ENCODE results near the gene FAM200B. TPM values are rescaled to one million over a fixed set of nuclear protein-coding genes. Genes with fewer than 3 reads are reported as not detected.
A peak's percentile ranks its signal among the peaks of the same experiment; 100 is the strongest.

The FAM200B gene
- total RNA-seq, 1 donor, result 31.8 TPM

GRCh38 chr4:15707363-15707715 lies 25.7 kb downstream of the FAM200B start:
- H3K79me2 ChIP-seq (ENCODE audit: insufficient read depth, low read length), result no peaks in the 10 kb centered on the region
- no peaks in the 10 kb centered on the region for H3K36me3 ChIP-seq (ENCODE audit: insufficient read depth, low read length)
- H2AFZ ChIP-seq (ENCODE audit: low read length), result peak overlapping the region; percentile 40
- H3K27me3 ChIP-seq (ENCODE audit: insufficient read depth, low read length), result no peaks in the 10 kb centered on the region
- H3K27ac ChIP-seq (ENCODE audit: low read depth, low read length), result no peak overlapping the region
- peaks cover 4% of the 10 kb centered on the region for H3K4me1 ChIP-seq (ENCODE audit: insufficient read depth, low read length)
- no peaks in the 10 kb centered on the region for H4K20me1 ChIP-seq (ENCODE audit: insufficient read depth, low read length)
- H3K4me2 ChIP-seq (ENCODE audit: insufficient read depth, low read length), result no peak overlapping the region
- DNase-seq (ENCODE audit: insufficient read length, low spot score, missing footprints), result no peak
- H3K4me3 ChIP-seq (ENCODE audit: insufficient read depth, low read length), result no peak overlapping the region
- TF ChIP-seq CTCF (IDR thresholded peaks at IDR 0.05; ENCODE audit: extremely low read depth, low read depth, low read length), result no peak
- no peaks in the 10 kb centered on the region for H3K9me3 ChIP-seq (ENCODE audit: low read depth, low read length)

GRCh38 chr4:15711762-15712161 lies 30.1 kb downstream of the FAM200B start:
- H2AFZ ChIP-seq (ENCODE audit: low read length), result no peak overlapping the region
- peaks cover 23% of the 10 kb centered on the region for H3K4me1 ChIP-seq (ENCODE audit: insufficient read depth, low read length)
- no peak overlapping the region for H3K4me3 ChIP-seq (ENCODE audit: insufficient read depth, low read length)
- H3K79me2 ChIP-seq (ENCODE audit: insufficient read depth, low read length), result no peaks in the 10 kb centered on the region
- H3K27ac ChIP-seq (ENCODE audit: low read depth, low read length), result no peak overlapping the region
- H3K4me2 ChIP-seq (ENCODE audit: insufficient read depth, low read length), result no peak overlapping the region
- H3K36me3 ChIP-seq (ENCODE audit: insufficient read depth, low read length), result no peaks in the 10 kb centered on the region
- no peak for TF ChIP-seq CTCF (IDR thresholded peaks at IDR 0.05; ENCODE audit: extremely low read depth, low read depth, low read length)
- H4K20me1 ChIP-seq (ENCODE audit: insufficient read depth, low read length), result no peaks in the 10 kb centered on the region
- DNase-seq (ENCODE audit: insufficient read length, low spot score, missing footprints), result no peak
- H3K9me3 ChIP-seq (ENCODE audit: low read depth, low read length), result no peaks in the 10 kb centered on the region
- no peaks in the 10 kb centered on the region for H3K27me3 ChIP-seq (ENCODE audit: insufficient read depth, low read length)

DNA sequence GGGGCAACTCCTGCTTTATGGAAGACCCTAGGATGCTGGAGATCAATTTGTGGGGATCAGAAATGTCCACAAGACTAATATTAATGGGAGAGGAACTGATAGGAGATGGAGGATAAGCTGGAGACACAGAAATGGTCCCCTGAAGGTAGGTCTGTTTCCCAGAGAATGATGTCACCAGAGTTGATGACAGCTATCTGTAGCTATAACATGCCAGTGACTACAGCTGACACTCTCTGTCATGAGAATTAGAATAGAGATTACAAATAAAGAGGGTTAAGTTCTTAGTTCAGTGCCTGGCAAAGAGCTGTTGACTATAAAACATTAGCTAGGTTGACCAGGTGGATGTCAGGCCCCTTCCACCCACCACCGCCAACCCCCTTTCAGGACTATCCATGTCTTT lies 30.6 kb downstream of the FAM200B start:
- no peaks in the 10 kb centered on the region for H3K9me3 ChIP-seq (ENCODE audit: low read depth, low read length)
- peaks cover 27% of the 10 kb centered on the region for H3K4me1 ChIP-seq (ENCODE audit: insufficient read depth, low read length)
- no peaks in the 10 kb centered on the region for H3K36me3 ChIP-seq (ENCODE audit: insufficient read depth, low read length)
- no peaks in the 10 kb centered on the region for H3K79me2 ChIP-seq (ENCODE audit: insufficient read depth, low read length)
- no peak for DNase-seq (ENCODE audit: insufficient read length, low spot score, missing footprints)
- no peak overlapping the region for H3K4me3 ChIP-seq (ENCODE audit: insufficient read depth, low read length)
- no peaks in the 10 kb centered on the region for H4K20me1 ChIP-seq (ENCODE audit: insufficient read depth, low read length)
- no peak overlapping the region for H3K4me2 ChIP-seq (ENCODE audit: insufficient read depth, low read length)
- no peak overlapping the region for H2AFZ ChIP-seq (ENCODE audit: low read length)
- no peak overlapping the region for H3K27ac ChIP-seq (ENCODE audit: low read depth, low read length)
- no peak for TF ChIP-seq CTCF (IDR thresholded peaks at IDR 0.05; ENCODE audit: extremely low read depth, low read depth, low read length)
- no peaks in the 10 kb centered on the region for H3K27me3 ChIP-seq (ENCODE audit: insufficient read depth, low read length)

DNA sequence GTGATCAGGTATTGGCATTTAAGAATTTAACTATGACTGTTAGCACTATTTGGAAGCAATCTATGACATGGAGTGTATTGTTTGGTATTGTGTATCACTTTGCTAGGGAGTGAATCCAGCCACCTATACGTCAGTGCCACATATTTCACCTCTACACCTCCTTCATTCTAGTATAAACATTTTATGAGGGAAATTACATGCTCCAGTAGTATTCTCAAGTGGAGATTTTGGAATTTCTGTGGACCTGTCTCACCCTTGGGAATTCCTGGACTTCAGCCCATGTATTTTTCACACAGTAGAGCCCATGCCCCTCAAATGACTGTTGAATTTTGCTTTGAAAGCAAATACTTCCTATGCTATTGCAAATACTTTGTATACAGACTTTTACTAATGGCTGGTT lies 32.5 kb downstream of the FAM200B start:
- no peaks in the 10 kb centered on the region for H3K9me3 ChIP-seq (ENCODE audit: low read depth, low read length)
- no peaks in the 10 kb centered on the region for H3K27me3 ChIP-seq (ENCODE audit: insufficient read depth, low read length)
- H3K36me3 ChIP-seq (ENCODE audit: insufficient read depth, low read length), result no peaks in the 10 kb centered on the region
- H3K27ac ChIP-seq (ENCODE audit: low read depth, low read length), result peak overlapping the region; percentile 80
- no peak for TF ChIP-seq CTCF (IDR thresholded peaks at IDR 0.05; ENCODE audit: extremely low read depth, low read depth, low read length)
- H4K20me1 ChIP-seq (ENCODE audit: insufficient read depth, low read length), result no peaks in the 10 kb centered on the region
- DNase-seq (ENCODE audit: insufficient read length, low spot score, missing footprints), result no peak
- no peaks in the 10 kb centered on the region for H3K79me2 ChIP-seq (ENCODE audit: insufficient read depth, low read length)
- H3K4me2 ChIP-seq (ENCODE audit: insufficient read depth, low read length), result peak overlapping the region; percentile 29
- H3K4me3 ChIP-seq (ENCODE audit: insufficient read depth, low read length), result no peak overlapping the region
- H3K4me1 ChIP-seq (ENCODE audit: insufficient read depth, low read length), result peaks cover 36% of the 10 kb centered on the region
- H2AFZ ChIP-seq (ENCODE audit: low read length), result no peak overlapping the region

All from osteoblast (primary cell).